B cell (primary cell): ENCODE data around the gene TRABD2B. TPM values are rescaled to one million over a fixed set of nuclear protein-coding genes. Genes with fewer than 3 reads are reported as not detected.

Source experiments
- ATAC-seq: fragments of 200-7000 bp; cut with Tn5 transposase; one replicate; pipeline ENCODE4 v1.10.0; 2021; ENCODE audit warnings: low read depth, mild to moderate bottlenecking, moderate number of reproducible peaks, moderate library complexity
- CTCF ChIA-PET: fragments of 350-600 bp; sonication (Branson Sonifier 250); formaldehyde crosslinking; loops from one replicate; lab custom pipeline; 2021; ENCODE audit warnings: antibody characterized with exemption, inconsistent platforms; lab: Charles Lee
- POLR2A ChIA-PET: fragments of 350-600 bp; sonication (Branson Sonifier 250); formaldehyde crosslinking; loops from one replicate; lab custom pipeline; 2021; ENCODE audit warnings: antibody characterized with exemption; lab: Charles Lee
- DNase-seq: peaks from one replicate; pipeline ENCODE4 v3.0.0; 2013
- H2AFZ ChIP-seq: 2 replicates; pipeline ENCODE4 v1.6.1; 2012; ENCODE audit warnings: mild to moderate bottlenecking, low read depth, low read length; ENCODE audit not compliant: insufficient read depth, poor library complexity, severe bottlenecking
- H3K27ac ChIP-seq, 2 donors: 1 replicate in 1 of 2; 2 replicates in 1 of 2; pipeline ENCODE4 v1.5.1; 2012 to 2013; ENCODE audit warnings: low read length in 2 of 2, mild to moderate bottlenecking in 2 of 2, moderate library complexity in 1 of 2
- H3K27me3 ChIP-seq, 4 experiments: fragments of 200-600 bp in 1 of 4; sonication (generic) in 1 of 4; replicated peaks in 1 of 4; 1 replicate in 2 of 4; 2 replicates in 2 of 4; pipeline versions ENCODE4 v1.6.1 to v1.7.0; 2013 to 2016; ENCODE audit warnings: low read length in 3 of 4, mild to moderate bottlenecking in 2 of 4, mixed read lengths in 1 of 4, moderate library complexity in 1 of 4; ENCODE audit not compliant: insufficient read depth in 4 of 4, control insufficient read depth in 3 of 4; ENCODE audit errors: control extremely low read depth in 1 of 4
- H3K36me3 ChIP-seq, 2 experiments: replicated peaks in 1 of 2; 1 replicate in 1 of 2; 2 replicates in 1 of 2; pipeline versions ENCODE4 v1.6.1 to v1.7.1; 2013; ENCODE audit warnings: low read length in 1 of 2; ENCODE audit not compliant: insufficient read depth in 2 of 2, control insufficient read depth in 1 of 2; ENCODE audit errors: control extremely low read depth in 1 of 2, extremely low read depth in 1 of 2
- H3K4me1 ChIP-seq, 2 donors: fragments of 200-600 bp in 1 of 2; sonication (generic) in 1 of 2; 1 replicate in 1 of 2; 2 replicates in 1 of 2; pipeline versions ENCODE4 v1.5.1 to v1.6.1; 2013 to 2017; ENCODE audit warnings: low read length in 2 of 2; ENCODE audit not compliant: control insufficient read depth in 2 of 2, insufficient read depth in 2 of 2
- H3K4me2 ChIP-seq: replicated peaks from 2 replicates; pipeline ENCODE3; 2012; ENCODE audit warnings: mild to moderate bottlenecking, low read depth, low read length; ENCODE audit not compliant: poor library complexity, severe bottlenecking
- H3K4me3 ChIP-seq, 5 experiments: fragments of 200-600 bp in 1 of 5; sonication (generic) in 1 of 5; 1 replicate in 3 of 5; 2 replicates in 2 of 5; pipeline versions ENCODE4 v1.5.1 to v1.7.0; 2011 to 2016; ENCODE audit warnings: low read length in 4 of 5, mild to moderate bottlenecking in 4 of 5, low read depth in 2 of 5, control low read depth in 1 of 5, moderate library complexity in 1 of 5; ENCODE audit not compliant: insufficient read depth in 1 of 5; ENCODE audit errors: control extremely low read depth in 1 of 5, extremely low read depth in 1 of 5
- H3K79me2 ChIP-seq: fragments of 200-600 bp; sonication (generic); one replicate; pipeline ENCODE4 v1.6.0; 2016; ENCODE audit warnings: low read length; ENCODE audit not compliant: control insufficient read depth, insufficient read depth
- H3K9ac ChIP-seq: fragments of 200-600 bp; sonication (generic); 2 replicates; pipeline ENCODE4 v1.6.1; 2017; ENCODE audit warnings: mild to moderate bottlenecking, low read length, moderate library complexity
- H3K9me3 ChIP-seq, 3 donors: one replicate each; pipeline versions ENCODE4 v1.6.1 to v1.7.1; 2013; ENCODE audit warnings: low read length in 2 of 3; ENCODE audit not compliant: control insufficient read depth in 2 of 3, insufficient read depth in 1 of 3; ENCODE audit errors: control extremely low read depth in 1 of 3
- H4K20me1 ChIP-seq: 2 replicates; pipeline ENCODE4 v1.6.0; 2012; ENCODE audit warnings: mild to moderate bottlenecking, low read length; ENCODE audit not compliant: insufficient read depth, control insufficient read depth, poor library complexity, severe bottlenecking
- H3K27ac Mint-ChIP-seq: one replicate; pipeline ENCODE4 v1.8.0; 2021; ENCODE audit warnings: mixed read lengths
- H3K27me3 Mint-ChIP-seq: one replicate; pipeline ENCODE4 v1.8.0; 2021; ENCODE audit warnings: mixed read lengths
- H3K4me1 Mint-ChIP-seq: one replicate; pipeline ENCODE4 v1.8.0; 2021; ENCODE audit warnings: mixed read lengths
- H3K4me3 Mint-ChIP-seq: one replicate; pipeline ENCODE4 v1.8.0; 2021; ENCODE audit warnings: mixed read lengths
- H3K9me3 Mint-ChIP-seq: one replicate; pipeline ENCODE4 v1.8.0; 2022; ENCODE audit warnings: mixed read lengths; ENCODE audit not compliant: insufficient read depth
- EZH2 ChIP-seq: IDR thresholded peaks from 2 replicates; pipeline ENCODE4 v1.6.1; 2012; ENCODE audit warnings: borderline replicate concordance, low read depth, mild to moderate bottlenecking, moderate library complexity, low read length; ENCODE audit not compliant: insufficient read depth, poor library complexity, severe bottlenecking
- WGBS: methylation state at CpG from one replicate; pipeline ENCODE4 v1.1.5; 2013; ENCODE audit warnings: missing lambda C conversion rate; ENCODE audit not compliant: insufficient coverage; 5-methylcytosine and 5-hydroxymethylcytosine counted together
- intact Hi-C: fragments of 100-400 bp; cut with micrococcal nuclease; formaldehyde crosslinking; loops from one replicate; pipeline ENCODE4 v1.10.0; 2022
- polyA plus RNA-seq: library from polyadenylated mRNA; depleted of rRNA; stranded (reverse); fragments of >200 nt; gene quantifications from 2 replicates; pipeline ENCODE4 v1.2.3, GENCODE V29; 2012
- total RNA-seq, 2 donors: library from RNA; stranded (reverse); fragments of 120-200 nt in 1 of 2; gene quantifications; 1 replicate in 1 of 2; 2 replicates in 1 of 2; pipeline versions ENCODE4 v1.2.3 to v1.2.4, GENCODE V29; 2013 to 2022
- TF ChIP-seq, protein P1 (sequence below): fragments of 200-600 bp; IDR thresholded peaks from one replicate; pipeline ENCODE4 v1.8.0; 2022; ENCODE audit warnings: antibody characterized with exemption, mild to moderate bottlenecking

The TRABD2B gene
- total and polyA plus RNA-seq, 2 donors (not counting 1 experiment from before 2014, with no cell fraction given), result not detected

DNA sequence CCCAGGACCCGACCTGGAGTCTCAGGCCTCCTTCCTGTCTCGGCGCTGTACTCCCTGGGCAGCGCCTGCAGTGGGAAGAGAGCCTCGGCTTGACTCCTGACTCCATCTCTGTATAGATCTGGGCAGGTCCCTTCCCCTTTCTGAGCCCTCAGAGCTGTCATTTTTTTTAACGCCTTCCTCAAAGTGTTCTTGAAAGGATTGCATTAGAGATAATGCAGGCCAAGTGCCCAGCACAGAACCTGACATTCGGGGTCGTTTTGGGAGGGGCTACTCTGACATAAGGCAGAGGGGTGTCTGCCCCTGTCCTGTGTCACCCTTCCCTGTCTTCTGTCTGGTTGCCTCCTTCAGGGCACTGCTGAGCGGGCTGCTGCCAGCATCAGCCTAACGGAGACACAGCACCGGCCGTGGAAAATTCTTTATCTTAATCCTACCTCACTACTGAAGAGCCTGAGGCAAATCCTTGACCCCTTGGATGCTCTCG lies 271.6 kb downstream of the TRABD2B start:
- ATAC-seq, result no peak
- no peaks in the 10 kb centered on the region for H3K79me2 ChIP-seq
- Mint-ChIP-seq H3K4me3 (no peak overlapping the region), H3K27ac (no peak overlapping the region), H3K27me3 (peaks cover 41% of the 10 kb centered on the region), H3K4me1 (peaks cover 10% of the 10 kb centered on the region), H3K9me3 (no peaks in the 10 kb centered on the region)
- no peak overlapping the region for H3K4me3 ChIP-seq
- POLR2A ChIA-PET, result interaction anchor here (1.4 kb wide), 1 partner anchor 288 kb away, joined by 4 read pairs; the partner anchor contains the start of gene FOXD2
- no peak overlapping the region for H3K9ac ChIP-seq
- CTCF ChIA-PET, result interaction anchor here (0.6 to 4.2 kb wide), 18 partner anchors 9 to 547 kb away, joined by 3 to 38 read pairs (median 4); partner anchors contain the start of gene FOXD2
- intact Hi-C loops, result no loop called here
- no peaks in the 10 kb centered on the region for H3K9me3 ChIP-seq
- no peak overlapping the region for H3K27ac ChIP-seq
- H3K36me3 ChIP-seq, result no peaks in the 10 kb centered on the region
- WGBS, result 10% methylated on average over 12 of the region's 13 CpGs
- DNase-seq, result peak; percentile 10
- peaks cover 0 to 35% (median 8%) of the 10 kb centered on the region in 4 experiments for H3K27me3 ChIP-seq
- peaks cover 5 to 11% of the 10 kb centered on the region in 2 donors for H3K4me1 ChIP-seq
- no peak for TF ChIP-seq EZH2
- TF ChIP-seq, protein P1, sequence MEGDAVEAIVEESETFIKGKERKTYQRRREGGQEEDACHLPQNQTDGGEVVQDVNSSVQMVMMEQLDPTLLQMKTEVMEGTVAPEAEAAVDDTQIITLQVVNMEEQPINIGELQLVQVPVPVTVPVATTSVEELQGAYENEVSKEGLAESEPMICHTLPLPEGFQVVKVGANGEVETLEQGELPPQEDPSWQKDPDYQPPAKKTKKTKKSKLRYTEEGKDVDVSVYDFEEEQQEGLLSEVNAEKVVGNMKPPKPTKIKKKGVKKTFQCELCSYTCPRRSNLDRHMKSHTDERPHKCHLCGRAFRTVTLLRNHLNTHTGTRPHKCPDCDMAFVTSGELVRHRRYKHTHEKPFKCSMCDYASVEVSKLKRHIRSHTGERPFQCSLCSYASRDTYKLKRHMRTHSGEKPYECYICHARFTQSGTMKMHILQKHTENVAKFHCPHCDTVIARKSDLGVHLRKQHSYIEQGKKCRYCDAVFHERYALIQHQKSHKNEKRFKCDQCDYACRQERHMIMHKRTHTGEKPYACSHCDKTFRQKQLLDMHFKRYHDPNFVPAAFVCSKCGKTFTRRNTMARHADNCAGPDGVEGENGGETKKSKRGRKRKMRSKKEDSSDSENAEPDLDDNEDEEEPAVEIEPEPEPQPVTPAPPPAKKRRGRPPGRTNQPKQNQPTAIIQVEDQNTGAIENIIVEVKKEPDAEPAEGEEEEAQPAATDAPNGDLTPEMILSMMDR, result no peak
- peak overlapping the region; percentile 57 for H3K4me2 ChIP-seq
- no peaks in the 10 kb centered on the region for H4K20me1 ChIP-seq
- peak overlapping the region; percentile 10 for H2AFZ ChIP-seq

- Histone ChIP-seq H3K9ac (no peak overlapping the region), H3K4me2 (no peak overlapping the region), H4K20me1 (no peaks in the 10 kb centered on the region), H3K9me3 (no peaks in the 10 kb centered on the region), H3K4me3 (no peak overlapping the region), H3K4me1 (peaks cover 5 to 11% of the 10 kb centered on the region in 2 donors), H3K27ac (no peak overlapping the region), H3K36me3 (no peaks in the 10 kb centered on the region), H3K79me2 (no peaks in the 10 kb centered on the region), H2AFZ (peak overlapping the region; percentile 10), H3K27me3 (peaks cover 0 to 35% (median 8%) of the 10 kb centered on the region in 4 experiments)
- Mint-ChIP-seq H3K4me1 (peaks cover 10% of the 10 kb centered on the region), H3K27ac (no peak overlapping the region), H3K4me3 (no peak overlapping the region), H3K9me3 (no peaks in the 10 kb centered on the region), H3K27me3 (peaks cover 44% of the 10 kb centered on the region)
- no peak for DNase-seq
- 9% methylated on average over 45 of the region's 45 CpGs for WGBS
- ChIA-PET CTCF (interaction anchor here (0.8 to 4.2 kb wide), 3 partner anchors 8 to 532 kb away, joined by 4 to 37 read pairs (median 28); no protein-coding TSS in a partner anchor), POLR2A (interaction anchor here (1.4 kb wide), 1 partner anchor 288 kb away, joined by 4 read pairs; the partner anchor contains the start of gene FOXD2)
- ATAC-seq, result no peak
- intact Hi-C loops, result no loop called here
- TF ChIP-seq, protein P1, result no peak
- TF ChIP-seq EZH2, result no peak
These were observed 272.1 kb downstream of the TRABD2B start for GRCh38 chr1:47725000-47725473.
